ENCODE measurements around the gene PDIA5. TPM values are rescaled to one million over a fixed set of nuclear protein-coding genes. Genes with fewer than 3 reads are reported as not detected.

PDIA5 gene
- total RNA-seq, 4 donors from 2014 or later, result 34.0 to 52.4 (median 44.6) TPM

GRCh38 chr3:123156276-123156995 is 89.6 kb downstream of the PDIA5 start:
- intact Hi-C loops (cut with DNase I), result no loop called here
- no peak for DNase-seq
- 95 to 96% methylated on average over 12 to 14 of the region's 15 CpGs for WGBS, 2 donors
- H3K9me3 ChIP-seq, result no peaks in the 10 kb centered on the region
- H3K4me3 ChIP-seq (replicated peaks in 1 of 3), result no peak overlapping the region
- no peaks in the 10 kb centered on the region for H3K27me3 ChIP-seq
- TF ChIP-seq CTCF (IDR thresholded peaks at IDR 0.05) (no peak), POLR2A (IDR thresholded peaks at IDR 0.05) (no peak)
- peaks cover 9 to 15% of the 10 kb centered on the region in 2 donors for H3K36me3 ChIP-seq
- H3K4me1 ChIP-seq, result peaks cover 9 to 14% of the 10 kb centered on the region in 2 donors
- peak overlapping the region in 1 of 3 donors; percentile 50 for H3K27ac ChIP-seq

- H3K27ac ChIP-seq, result peak overlapping the region in 1 of 3 donors; percentile 50
- WGBS, 2 donors, result 66 to 82% methylated on average over 2 of the region's 2 CpGs
- peak in 1 of 2 donors; percentile 13 for DNase-seq
- no peaks in the 10 kb centered on the region for H3K27me3 ChIP-seq
- no peaks in the 10 kb centered on the region for H3K9me3 ChIP-seq
- H3K4me1 ChIP-seq, result peaks cover 9 to 14% of the 10 kb centered on the region in 2 donors
- H3K36me3 ChIP-seq, result peaks cover 13 to 18% of the 10 kb centered on the region in 2 donors
- intact Hi-C loops (cut with DNase I), result no loop called here
- TF ChIP-seq POLR2A (IDR thresholded peaks at IDR 0.05) (no peak), CTCF (IDR thresholded peaks at IDR 0.05) (no peak)
- no peak overlapping the region for H3K4me3 ChIP-seq (replicated peaks in 1 of 3)
These were observed 90.4 kb downstream of the PDIA5 start for GRCh38 chr3:123157209-123157597.

- TF ChIP-seq CTCF (IDR thresholded peaks at IDR 0.05) (no peak), POLR2A (IDR thresholded peaks at IDR 0.05) (no peak)
- Histone ChIP-seq H3K4me3 (replicated peaks in 1 of 3) (no peak overlapping the region), H3K4me1 (peaks cover 9 to 14% of the 10 kb centered on the region in 2 donors), H3K27ac (peak overlapping the region in 1 of 3 donors; percentile 50), H3K9me3 (no peaks in the 10 kb centered on the region), H3K27me3 (no peaks in the 10 kb centered on the region), H3K36me3 (peaks cover 13 to 23% of the 10 kb centered on the region in 2 donors)
- intact Hi-C loops (cut with DNase I), result no loop called here
- DNase-seq, result peak; percentile 18 to 43
- 66 to 75% methylated on average over 4 of the region's 4 CpGs for WGBS, 2 donors
These were observed 90.9 kb downstream of the PDIA5 start for GRCh38 chr3:123157598-123158287.

GRCh38 chr3:123158330-123158729 is 91.5 kb downstream of the PDIA5 start:
- no peak for DNase-seq
- H3K27me3 ChIP-seq, result no peaks in the 10 kb centered on the region
- intact Hi-C loops (cut with DNase I), result no loop called here
- H3K4me3 ChIP-seq (replicated peaks in 1 of 3), result no peak overlapping the region
- 84 to 90% methylated on average over 4 of the region's 4 CpGs for WGBS, 2 donors
- H3K36me3 ChIP-seq, result peaks cover 13 to 23% of the 10 kb centered on the region in 2 donors
- no peaks in the 10 kb centered on the region for H3K9me3 ChIP-seq
- peaks cover 9 to 14% of the 10 kb centered on the region in 2 donors for H3K4me1 ChIP-seq
- no peak for TF ChIP-seq POLR2A (IDR thresholded peaks at IDR 0.05)
- no peak for TF ChIP-seq CTCF (IDR thresholded peaks at IDR 0.05)
- no peak overlapping the region for H3K27ac ChIP-seq

GRCh38 chr3:123158899-123159390 is 92.1 kb downstream of the PDIA5 start:
- no peaks in the 10 kb centered on the region for H3K27me3 ChIP-seq
- no peak for DNase-seq
- peaks cover 9 to 14% of the 10 kb centered on the region in 2 donors for H3K4me1 ChIP-seq
- no peaks in the 10 kb centered on the region for H3K9me3 ChIP-seq
- 93 to 95% methylated on average over 10 of the region's 10 CpGs for WGBS, 2 donors
- no peak overlapping the region for H3K4me3 ChIP-seq (replicated peaks in 1 of 3)
- H3K36me3 ChIP-seq, result peaks cover 13 to 23% of the 10 kb centered on the region in 2 donors
- intact Hi-C loops (cut with DNase I), result no loop called here
- no peak overlapping the region for H3K27ac ChIP-seq
- TF ChIP-seq POLR2A (IDR thresholded peaks at IDR 0.05) (no peak), CTCF (IDR thresholded peaks at IDR 0.05) (no peak)
